CD4-positive, alpha-beta T cell treated with Interleukin-6 for 4 hours (primary cell): ENCODE data around the gene NFIB.

ENCODE experiments used
- DNase-seq: peaks from one replicate; pipeline ENCODE4 v3.0.0-alpha.2; 2020; ENCODE audit warnings: mixed read lengths

Gene NFIB

GRCh38 chr9:14058325-14058688 is 255.6 kb downstream of the NFIB start:
- no peak for DNase-seq

GRCh38 chr9:14057368-14058324 is 256.3 kb downstream of the NFIB start:
- DNase-seq: no peak

GRCh38 chr9:14056316-14056861 is 257.6 kb downstream of the NFIB start:
- no peak for DNase-seq

- no peak for DNase-seq
These were observed 259.8 kb downstream of the NFIB start for GRCh38 chr9:14054096-14054495.

- DNase-seq: no peak
These were observed 261.6 kb downstream of the NFIB start for GRCh38 chr9:14052359-14052758.

GRCh38 chr9:14051419-14051818 is 262.5 kb downstream of the NFIB start:
- no peak for DNase-seq

- no peak for DNase-seq
These were observed 270.5 kb downstream of the NFIB start for GRCh38 chr9:14043483-14043882.

- no peak for DNase-seq
These were observed 276.6 kb downstream of the NFIB start for GRCh38 chr9:14037331-14037730.

- DNase-seq: no peak
These were observed 280.9 kb downstream of the NFIB start for GRCh38 chr9:14033067-14033466.
